ENCODE results near the gene SNX32.

Gene SNX32

GRCh38 chr11:65797711-65798110 lies 36.1 kb upstream of the SNX32 start:
- DNase-seq, result no peak

DNA sequence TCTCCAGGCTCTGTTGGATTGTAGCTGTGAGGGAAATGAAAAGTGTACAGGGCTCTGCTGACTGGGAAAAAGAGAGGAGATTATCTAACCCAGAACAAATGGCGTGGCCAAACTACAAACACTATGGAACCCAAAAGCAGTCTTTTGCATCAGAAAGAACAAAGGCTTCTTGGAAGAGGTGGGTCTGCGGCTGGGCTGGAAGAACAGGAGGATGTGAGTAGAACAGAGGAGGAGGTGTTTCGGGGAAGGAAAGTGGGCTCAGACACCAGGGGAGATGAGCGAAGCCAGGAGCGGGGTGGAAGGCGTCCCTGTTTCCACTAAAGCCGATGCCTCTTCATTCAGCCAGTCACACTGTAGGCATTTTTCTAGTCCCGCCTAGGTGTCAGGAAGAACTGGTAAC lies 34.9 kb upstream of the SNX32 start:
- DNase-seq, result no peak

GRCh38 chr11:65801153-65801987 lies 32.4 kb upstream of the SNX32 start:
- no peak for DNase-seq

GRCh38 chr11:65802841-65803240 lies 30.9 kb upstream of the SNX32 start:
- DNase-seq, result no peak

- no peak for DNase-seq
These were observed 29.8 kb upstream of the SNX32 start for GRCh38 chr11:65803797-65804492.

- no peak for DNase-seq
These were observed 26.8 kb upstream of the SNX32 start for GRCh38 chr11:65806979-65807378.

DNA sequence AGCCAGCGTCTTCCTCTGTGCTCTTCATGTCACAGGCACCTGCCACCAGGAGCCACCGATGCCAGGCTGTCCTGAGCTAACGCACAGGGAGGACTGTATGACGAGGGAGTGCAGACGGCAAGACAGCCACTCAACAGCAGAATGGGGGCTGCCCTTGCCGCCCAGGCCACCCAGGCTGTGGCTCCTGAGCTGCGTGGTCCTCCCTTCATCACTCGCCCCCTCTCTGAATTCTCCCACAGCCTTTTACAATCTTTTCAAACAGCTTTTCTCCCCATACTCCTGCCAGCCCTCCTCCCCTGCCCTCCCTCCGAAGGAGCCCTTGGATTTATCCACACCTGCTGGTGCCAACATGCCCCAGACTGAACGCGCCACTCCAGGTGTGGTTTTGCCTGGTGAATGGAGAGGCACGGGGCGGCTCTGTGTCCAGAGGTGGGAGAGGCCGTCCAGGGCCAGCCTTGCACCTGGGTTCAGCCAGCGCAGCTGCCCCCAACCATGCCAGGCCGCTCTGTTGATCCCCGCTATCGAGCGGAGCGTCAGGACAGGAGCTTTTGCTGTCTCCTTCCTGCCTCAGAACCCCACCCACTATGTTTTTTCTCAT lies 24.9 kb upstream of the SNX32 start:
- DNase-seq, result no peak

GRCh38 chr11:65809496-65809895 lies 24.3 kb upstream of the SNX32 start:
- DNase-seq, result no peak

DNA sequence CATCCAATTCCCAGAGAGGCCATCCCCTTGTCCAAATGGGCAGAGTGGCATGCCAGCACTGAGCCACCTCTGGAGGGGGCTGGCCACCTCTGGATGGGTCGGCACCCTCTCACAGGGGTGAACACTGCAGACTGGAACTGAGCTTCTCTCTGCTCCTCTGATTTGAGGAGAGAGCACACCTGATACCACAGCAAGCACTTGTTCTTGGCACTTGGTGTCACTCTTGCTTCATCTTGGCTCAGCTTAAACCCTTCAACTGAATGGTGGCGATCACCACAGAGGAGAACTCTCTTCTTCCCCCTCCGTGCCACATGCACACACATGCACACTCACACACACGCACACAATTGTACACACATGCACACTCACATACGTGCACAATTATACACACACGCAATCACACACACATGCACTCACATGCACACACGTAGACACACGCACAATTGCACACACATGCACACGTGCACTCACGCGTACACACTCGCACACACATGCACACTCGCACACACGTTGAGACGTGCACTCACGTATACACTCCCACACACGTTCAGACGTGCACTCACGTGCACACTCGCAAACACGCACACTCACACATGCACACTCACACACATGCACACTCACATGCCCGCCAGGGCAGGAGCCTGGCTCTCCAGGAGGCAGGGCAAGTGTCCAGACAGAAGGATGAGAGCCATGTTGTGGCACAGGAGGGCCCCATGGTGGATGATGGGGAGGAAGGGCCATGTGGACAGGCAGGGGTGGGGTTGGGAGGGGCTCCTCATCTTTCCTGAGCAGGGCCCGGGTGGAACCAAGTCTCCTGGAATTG lies 23.5 kb upstream of the SNX32 start:
- DNase-seq, result no peak

GRCh38 chr11:65811764-65812475 lies 21.8 kb upstream of the SNX32 start:
- DNase-seq, result no peak

DNA sequence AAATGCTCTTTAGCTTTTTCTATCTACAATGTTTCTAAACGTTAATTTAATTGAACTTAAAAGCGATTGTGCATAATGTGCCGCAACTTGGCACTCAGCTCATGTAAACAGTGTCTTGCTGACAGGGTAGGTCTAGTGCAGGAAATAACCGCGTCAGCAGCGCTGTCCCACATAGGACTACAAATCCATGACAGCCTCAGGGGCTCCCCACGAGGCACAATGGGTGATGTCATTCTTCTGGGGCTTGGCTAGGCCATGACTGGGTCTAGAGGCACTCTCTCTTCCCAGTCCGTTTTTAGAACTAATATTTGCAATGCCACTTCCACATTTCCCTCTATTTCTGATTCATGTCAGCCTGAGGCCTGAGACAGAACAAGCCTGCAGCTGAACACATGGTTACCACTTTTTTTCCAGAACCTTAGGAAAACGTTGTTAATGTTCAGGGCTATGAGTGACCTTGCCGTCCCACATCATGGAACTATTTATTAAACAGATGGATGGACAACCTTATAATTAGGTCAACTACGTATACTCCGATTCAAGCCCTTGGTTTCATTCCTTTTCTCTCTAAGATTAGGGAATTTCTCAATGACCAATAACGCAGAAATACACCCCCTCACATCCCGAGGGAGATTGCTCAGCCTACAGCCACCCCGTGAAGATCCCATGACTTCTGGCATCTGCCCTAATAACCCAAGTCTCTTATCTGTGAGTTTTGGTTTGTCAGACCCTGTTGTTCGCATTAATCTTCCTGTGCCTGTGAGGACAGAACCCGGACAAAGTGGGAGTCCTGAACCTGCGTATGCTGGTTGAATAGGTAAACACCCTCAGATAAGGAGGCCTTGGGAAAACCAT lies 19.4 kb upstream of the SNX32 start:
- no peak for DNase-seq

GRCh38 chr11:65814986-65815565 lies 18.7 kb upstream of the SNX32 start:
- no peak for DNase-seq

- no peak for DNase-seq
These were observed 17.1 kb upstream of the SNX32 start for GRCh38 chr11:65816696-65817095.

DNA sequence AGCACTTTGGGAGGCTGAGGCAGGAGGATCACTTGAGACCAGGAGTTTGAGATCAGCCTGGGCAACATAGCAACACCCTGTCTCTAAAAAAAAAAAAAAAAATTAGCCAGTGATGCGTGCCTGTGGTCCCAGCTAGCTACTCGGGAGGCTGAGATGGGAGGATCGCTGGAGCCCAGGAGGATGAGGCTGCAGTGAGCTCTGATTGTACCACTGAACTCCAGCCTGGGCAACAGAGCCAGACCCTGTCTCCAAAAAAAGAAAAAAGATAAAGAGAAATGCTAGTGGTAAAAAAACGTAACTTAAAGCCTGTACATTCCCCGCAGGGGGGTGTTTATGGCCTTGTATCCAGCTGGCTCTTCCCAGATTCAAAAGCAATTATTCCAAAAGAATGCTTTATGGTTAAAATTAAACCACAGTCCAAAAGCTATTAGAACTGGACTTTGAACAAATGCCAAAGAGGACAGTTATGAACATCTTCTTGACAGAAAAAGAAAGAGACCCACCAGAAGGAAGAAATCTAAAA lies 16.4 kb upstream of the SNX32 start:
- peak; percentile 23 for DNase-seq

DNA sequence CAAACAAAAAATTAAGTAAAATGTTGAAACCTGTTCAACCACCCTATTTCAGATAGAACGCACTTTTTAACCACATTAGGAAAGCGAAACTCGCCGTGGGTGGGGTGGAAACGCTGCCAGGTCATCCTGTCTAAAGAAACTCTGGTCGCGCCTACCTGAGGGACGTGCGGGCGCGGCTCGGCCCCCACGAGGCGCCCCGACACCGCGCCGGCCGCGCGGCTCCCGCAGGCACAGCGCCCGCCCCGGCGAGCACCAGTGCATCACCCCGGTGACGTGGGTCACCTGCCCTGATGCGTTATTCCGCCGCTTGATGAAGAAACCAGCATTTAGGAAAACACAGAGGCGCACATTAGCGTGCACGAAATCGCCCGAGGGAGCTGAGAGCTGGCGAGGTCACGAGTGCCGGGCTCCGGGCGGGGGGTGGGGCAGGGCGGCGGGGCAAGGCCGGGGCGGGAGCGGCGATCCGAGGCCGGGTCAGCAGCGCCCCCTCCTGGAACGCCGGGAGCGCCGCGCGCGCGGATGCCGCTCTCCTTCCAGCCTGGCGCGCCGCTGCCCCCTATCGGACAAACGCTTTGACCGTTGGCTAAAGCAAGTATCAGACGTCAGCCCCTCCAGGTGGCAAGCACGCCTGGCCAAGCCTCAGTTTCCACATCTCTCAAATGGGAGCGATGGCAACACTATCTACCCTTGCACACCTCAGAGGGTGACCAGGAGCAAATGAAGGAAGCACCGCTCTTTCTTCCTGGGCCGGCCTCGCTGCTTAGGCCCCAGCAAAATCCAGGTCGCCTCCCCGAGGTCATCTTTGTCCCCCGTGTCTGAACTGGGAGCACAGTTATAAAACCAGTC lies 15.7 kb upstream of the SNX32 start:
- DNase-seq, result peak; percentile 77

DNA sequence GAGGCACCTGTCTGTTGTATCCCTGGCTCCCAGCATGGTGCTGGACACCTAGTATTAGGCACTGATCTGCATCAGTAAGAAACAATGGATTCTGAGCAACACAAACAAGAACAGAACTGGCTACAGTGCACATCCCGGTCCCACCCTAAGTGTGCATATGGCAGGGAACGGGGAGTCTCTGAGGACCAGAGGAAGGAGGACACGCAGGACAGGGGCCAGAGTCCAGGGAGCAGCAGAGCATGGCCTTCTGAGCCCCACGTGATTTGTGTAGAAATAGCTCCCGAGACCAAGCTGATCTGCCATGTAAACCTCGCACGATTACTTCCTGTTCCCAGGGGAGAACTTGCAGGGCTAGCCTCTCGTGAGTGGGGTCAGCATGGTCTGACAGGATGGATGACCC lies 12.7 kb upstream of the SNX32 start:
- no peak for DNase-seq

GRCh38 chr11:65822776-65823528 lies 10.8 kb upstream of the SNX32 start:
- DNase-seq, result no peak

DNA sequence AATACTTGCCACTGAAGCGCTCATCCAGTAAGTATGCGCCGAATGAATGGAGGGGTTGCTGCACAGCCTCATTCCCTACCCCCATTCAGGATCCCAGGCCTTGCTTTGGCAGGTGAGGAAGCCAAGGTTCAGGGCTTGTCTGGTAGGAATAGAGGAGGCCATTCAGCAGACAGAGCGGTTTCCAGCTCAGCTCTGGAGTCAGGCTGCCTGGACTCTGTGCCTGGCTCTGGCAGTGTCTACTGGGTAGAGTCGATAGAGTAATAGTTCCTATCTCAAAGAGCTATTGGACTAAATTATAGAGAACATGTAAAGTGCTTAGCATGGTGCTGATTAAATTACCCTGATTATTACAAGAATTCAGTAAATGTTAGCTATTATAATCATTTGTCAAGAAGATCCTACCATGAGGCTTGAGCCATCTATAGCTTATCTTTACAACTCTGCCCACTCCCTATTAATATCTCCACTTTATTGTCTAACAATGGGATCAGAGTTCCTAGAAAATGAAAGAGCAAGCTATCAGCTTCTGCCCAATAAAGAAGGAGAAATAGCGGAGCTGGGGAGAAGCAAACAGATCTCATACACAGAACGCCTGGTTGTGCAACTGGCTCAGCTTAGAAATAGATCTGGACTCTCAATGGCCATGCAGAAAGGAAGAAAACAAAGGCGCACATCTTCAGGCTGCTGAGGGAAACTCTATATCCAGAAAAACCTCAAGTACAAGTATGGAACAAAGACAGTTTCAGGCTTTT lies 6.6 kb upstream of the SNX32 start:
- no peak for DNase-seq

Data from fibroblast of skin of right quadriceps (primary cell).